Stimulated activated CD8-positive, alpha-beta memory T cell treated with anti-CD3 and anti-CD28 coated beads, Interleukin-4, amount 100 ng/mL, for 48 hours (primary cell): ENCODE measurements around the gene JAML.

Experiments
- DNase-seq: peaks from one replicate; pipeline ENCODE4 v3.0.0-alpha.2; 2020

The JAML gene

DNA sequence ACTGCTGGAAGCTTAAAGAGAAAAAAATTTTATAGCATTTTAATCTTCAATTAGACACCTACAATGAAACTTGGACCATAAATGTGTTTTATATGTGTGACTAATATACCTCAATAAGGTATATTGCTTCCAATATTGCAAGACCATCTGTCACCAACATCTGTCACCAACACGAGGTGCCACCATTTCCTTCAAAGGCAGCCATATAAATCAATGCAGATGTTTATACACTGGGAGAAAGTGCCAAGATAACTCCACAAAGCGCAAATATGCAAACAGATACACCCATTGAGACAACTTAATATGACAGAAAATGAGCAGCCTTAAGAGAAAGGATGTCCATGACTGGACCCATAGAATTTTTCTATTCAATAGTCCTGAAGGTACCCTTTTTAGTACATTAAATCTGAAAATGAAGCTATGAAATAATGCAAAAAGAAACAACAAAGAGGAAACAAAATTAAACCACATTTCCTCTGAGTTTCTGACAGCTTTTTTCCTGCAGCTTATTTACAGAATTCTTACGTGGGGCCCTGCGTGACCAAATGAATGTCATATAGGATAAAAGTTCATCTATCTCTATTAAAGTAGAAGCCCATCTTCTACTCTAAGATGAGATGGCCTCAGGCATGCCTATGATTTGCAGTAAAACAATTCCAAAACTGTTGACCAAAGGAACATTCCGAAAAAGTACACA is 14.8 kb upstream of the JAML start:
- no peak for DNase-seq

DNA sequence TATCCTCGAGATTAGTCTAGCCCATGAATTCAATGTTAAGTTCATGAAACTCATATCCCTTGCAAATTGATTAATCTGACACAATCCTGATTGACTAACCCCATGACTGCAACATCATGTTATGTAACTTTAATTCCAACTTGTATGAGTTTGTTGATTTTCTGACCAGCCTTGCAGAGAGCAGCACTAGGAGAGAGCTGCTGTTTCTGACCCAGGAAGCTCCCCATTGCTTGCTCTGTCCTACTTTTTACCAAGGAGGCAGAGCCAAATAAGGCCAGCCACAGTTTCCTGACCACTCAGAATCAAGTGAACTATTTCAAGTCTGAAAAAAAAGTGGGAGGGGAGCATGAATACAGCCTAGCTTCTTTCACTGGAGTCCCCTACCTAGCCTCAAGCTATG is 14.1 kb upstream of the JAML start:
- DNase-seq = no peak

DNA sequence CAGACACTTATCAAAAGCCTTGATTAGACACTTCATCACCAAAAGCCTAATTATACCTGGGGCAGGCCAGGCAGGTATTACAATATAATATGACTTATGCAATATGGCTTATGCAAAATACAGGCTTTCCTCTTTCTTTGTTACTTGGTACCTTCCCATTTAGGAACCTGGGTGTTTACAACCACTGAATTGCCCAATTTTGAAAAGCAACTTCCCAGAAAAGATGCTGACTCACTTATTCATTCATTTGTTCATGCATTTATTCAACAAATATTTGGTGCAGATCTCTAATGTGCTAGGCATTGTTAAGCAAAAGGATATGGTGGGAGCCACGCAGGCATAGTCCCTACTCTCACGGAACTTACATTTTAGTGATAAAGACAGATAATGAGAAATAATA is 13.6 kb upstream of the JAML start:
- DNase-seq = no peak

DNA sequence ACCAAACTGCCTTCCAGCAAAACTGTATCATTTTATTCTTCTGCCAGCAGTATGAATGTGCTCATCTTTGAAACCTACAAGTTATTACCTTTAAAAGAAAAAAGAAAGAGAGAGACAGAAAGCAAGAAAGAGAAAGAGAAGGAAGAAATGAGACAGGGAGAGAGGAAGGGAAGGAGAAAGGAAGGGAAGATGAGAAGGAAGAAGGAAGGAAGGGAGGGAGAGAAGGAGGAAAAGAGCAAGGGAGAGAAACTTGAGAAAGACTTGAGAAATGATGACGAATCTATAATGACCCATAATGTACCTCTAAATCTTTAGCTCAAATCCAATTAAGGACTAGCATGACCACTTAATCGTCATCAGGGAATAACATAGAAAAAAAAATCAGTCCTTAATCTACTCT is 11.4 kb upstream of the JAML start:
- DNase-seq = no peak

DNA sequence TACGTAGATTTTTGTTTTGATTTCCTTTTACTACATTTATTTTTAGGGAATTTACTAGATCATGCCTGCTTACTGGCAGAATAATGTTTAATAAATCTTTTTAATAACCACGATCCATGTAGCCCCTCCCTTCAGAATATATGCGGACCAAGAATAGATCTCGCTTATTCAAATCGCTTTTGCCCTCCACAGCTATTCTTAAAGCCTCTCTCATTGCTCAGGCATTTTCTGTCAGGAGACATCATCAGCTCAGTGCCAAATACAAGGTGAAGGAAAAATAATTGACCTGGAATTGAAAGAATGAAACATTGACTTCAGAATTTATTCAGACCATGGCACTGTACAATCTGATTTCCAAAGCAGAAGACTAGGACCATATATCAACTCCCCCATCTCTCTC is 10.0 kb upstream of the JAML start:
- DNase-seq = no peak

DNA sequence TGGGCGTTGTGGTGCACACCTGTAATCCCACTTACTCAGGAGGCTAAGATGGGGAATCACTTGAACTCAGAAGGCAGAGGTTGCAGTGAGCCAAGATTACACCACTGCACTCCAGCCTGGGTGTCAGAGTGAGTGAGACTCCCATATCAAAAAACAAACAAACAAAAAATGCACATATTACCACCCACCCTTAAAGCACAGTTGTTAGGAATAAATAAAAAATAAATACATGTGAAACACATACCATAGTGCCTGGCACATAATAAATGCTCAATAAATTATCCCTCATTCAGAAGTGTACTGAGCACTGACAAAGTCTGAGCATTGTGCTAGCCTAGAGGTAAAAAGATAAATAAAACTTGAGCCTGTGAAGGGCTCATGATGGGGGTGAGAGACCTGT is 9.0 kb upstream of the JAML start:
- DNase-seq = no peak

DNA sequence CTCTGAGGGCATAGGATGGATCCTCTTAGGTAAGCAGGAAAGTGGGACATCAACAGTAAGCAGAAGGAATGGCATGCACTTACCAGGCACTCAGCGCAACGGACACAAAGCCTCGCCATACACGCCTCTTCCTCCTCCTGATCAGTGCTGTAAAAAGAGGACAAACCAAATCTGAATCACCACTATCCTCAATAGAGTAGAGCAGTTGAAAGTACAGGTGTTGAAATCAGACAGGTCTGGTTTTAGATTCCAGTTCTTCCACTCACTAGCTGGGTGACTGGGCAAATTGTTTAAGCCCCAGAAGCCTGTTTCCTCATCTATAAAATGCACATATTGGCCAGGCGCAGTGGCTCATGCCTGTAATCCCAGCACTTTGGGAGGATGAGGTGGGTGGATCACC is 8.6 kb upstream of the JAML start:
- no peak for DNase-seq

DNA sequence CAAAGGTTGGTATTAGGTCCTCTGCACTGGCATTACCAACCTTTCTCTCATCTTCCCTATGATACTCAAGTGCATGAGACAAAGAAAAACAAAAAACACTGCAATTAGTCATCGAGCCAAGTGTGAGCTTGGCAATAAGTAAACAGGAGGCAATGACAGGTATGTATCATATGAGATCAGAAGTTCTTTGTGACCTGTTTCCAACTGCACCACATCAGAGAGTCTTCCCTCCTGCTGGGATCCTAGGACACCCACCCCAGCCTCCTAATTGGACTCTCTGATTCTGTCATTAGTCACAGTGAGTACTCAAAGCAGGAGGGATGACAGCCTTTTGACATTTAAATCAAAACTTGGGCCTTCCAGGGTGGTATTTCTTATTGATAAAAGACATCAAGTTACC is 7.8 kb upstream of the JAML start:
- DNase-seq = peak; percentile 64

DNA sequence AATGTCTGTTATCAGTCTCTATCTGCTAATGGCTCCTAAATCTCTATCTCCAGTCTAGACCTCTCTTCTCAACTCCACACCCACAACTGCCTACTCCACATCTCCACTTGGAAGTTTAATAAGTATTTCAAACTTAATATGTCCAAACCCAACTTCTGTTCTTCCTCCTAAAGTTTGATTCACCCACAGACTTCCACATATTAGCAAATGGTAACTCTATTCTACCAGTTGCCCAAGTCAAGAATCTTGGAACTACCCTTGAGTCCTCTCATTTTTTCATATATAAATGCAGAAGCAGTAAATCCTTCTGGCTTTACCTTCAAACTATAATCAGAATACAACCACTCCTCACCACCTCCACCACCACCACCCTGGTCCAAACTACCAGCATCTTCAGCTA is 6.7 kb upstream of the JAML start:
- DNase-seq = no peak

DNA sequence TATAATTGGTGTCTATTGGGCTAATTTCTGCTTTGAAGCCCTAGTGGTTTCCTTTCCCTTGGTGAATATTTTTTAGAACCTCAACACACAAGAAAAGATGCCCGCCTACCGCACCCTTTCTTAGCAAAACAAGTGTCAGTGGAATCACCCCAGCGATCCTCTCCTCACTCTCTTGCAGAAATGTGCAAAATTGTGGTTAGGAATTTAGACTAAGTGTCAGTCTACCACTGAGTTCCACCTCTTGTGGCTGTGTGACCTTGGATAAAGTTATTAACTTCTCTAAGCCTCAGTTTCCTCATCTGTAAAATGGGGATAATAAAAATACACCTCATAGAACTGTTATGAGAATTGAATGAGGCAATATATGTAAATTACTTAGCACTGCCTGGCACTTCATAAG is 5.3 kb upstream of the JAML start:
- no peak for DNase-seq

DNA sequence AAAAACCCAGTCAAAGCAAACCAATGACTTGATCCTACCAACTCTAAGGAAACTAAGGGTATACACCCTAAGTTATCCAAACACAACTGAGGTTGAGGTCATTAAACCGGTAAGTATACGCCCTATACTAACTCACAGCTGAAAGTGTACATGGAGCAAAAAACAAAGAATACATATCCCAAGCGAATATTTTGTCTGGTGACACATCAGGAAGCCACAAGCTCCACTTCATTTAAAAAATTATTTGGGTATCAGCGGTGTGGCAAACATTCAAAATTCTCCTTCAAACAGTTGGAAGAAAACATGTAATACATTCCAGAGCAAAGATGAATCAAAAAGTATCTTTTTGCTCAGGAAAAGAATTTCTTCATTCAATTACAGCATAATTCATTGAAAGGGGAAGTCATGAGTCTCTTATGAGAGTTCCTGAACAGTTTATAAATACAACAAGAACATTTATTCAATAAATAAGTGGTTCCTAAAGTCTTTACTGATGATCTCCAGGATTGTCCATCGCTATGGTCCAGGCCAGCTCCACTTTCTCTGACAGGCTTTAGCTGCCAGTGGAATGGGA is 4.5 kb upstream of the JAML start:
- no peak for DNase-seq

DNA sequence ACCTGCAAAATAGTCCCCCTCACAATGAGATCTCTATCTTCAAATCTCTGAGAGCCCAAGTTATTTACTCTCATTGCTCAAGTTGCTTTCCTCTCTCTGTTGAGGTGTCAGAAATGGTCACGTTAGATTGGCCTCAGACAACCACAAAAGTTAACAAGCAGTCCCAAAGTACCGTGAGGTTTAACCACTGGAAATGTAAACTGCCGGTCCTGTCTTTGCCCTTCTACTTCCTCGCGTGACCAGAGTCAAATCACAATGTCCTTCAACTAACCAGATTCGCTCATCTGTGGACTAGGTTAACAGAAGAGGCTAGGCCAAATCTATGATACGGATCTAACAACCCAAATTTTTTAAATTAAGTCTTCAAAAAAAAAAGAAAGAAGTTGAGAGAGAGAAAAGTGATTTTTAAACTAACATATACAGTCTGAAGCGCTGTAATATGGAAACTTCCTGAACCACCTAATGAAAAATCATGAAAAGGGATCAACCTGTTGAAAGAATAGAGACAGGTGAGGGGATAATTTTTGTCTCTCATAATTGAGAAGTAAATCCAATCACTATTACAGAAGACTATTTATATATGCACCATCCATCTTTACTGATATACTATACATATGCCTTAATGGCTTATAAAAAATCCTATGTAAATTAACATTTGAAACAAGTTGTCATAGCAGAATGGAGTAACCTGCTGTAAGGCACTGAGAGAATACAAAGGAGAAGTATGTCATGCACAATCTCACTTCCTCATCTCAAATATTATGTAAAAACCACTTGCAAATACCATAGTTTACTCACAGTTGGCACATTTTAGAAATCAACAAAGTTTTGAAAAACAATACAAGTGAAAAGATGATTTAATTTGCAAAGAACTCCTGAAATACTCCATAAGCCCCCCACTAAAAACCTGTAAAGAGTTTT is 3.3 kb upstream of the JAML start:
- no peak for DNase-seq

DNA sequence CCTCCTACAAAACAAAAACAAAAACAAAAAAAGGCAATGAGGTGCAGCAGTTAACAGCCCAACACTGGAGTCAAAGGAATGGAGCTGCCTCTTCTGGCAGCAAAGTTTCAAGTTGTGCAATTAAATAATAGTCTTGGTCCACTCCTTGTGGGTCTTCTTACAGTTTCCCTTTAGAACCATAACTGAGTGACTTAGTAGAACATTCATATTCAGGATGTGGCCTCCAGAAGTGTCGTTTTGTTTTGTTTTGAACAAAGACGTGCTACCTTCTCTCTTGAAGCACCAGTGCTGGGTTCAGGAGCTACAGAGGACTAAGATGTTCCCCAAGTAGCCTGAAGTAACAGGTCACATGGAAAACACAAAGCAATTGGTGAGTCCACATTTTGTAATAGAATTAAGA is 2.0 kb upstream of the JAML start:
- no peak for DNase-seq

DNA sequence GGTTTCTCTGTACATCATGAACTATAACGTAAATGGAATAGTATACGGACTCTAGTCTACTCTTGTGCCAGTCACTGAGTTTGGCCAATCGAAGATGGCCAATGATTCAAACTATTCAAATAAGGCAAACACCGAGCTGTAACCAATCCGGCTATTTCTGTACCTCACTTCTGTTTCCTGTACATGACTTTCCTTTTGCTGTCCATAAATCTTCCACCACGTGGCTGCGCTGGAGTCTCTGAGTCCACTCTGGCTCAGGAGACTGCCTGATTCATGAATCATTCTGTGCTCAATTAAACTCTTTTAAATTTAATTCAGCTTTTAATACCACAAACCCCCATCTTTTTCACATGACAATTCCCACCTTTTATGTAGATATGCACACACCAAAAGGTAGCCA is 1.5 kb upstream of the JAML start:
- DNase-seq = no peak

DNA sequence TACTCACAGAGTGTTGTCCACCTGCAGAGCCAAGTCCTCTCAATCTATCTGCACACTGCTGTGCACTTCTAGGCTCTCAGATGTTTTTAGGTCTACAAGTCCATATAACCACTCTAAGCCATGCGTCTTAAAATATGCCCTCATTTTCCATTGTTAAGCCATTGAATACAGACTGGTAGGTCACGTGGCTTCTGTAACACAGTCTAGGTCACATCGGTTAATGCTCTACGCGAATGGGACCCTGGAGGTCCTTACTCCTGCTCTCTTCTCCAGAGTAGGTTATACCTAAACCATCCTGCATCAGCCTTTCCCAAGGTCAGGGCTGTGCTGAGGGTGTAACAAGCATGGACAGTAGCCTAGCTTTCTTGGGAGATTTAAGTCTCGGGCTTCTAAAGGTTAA is 819 bp downstream of the JAML start:
- peak; percentile 59 for DNase-seq

DNA sequence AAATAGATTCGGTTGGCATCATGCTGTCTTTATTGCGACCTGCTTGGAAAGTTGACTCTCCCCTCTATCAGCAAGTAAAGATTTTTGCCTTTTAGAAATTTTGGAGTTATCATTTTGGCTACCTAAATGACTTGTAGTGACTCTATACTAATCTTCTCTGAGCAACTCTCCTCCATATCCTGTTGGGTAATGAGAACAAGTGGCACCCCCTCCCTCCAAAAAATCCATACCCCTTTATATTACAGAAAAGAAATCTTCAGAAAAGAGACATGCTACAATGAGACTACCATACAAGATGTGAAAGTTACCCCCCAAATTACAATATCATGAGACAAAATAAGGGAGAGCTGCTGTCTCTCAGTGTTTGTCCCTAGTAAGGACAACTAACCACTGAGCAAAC is 1.2 kb downstream of the JAML start:
- no peak for DNase-seq

DNA sequence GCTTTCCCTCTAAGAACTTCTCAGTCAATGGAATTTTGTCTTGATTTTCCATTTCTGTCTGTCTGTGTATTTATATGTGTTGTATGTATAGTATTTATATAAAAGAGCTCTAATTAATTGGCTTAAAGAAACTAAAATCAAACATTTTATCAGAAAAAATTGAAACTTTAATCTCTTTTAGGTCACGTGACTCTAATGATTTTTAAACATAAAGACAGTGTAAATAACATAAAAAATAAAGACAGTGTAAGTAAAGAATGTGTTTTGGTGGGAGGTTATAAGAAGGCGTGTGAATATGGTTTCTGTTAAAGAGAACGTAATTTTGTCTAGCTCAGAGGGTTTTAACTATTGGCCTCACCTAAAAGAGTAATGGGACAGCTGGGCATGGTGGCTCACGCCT is 2.4 kb downstream of the JAML start:
- DNase-seq = no peak

DNA sequence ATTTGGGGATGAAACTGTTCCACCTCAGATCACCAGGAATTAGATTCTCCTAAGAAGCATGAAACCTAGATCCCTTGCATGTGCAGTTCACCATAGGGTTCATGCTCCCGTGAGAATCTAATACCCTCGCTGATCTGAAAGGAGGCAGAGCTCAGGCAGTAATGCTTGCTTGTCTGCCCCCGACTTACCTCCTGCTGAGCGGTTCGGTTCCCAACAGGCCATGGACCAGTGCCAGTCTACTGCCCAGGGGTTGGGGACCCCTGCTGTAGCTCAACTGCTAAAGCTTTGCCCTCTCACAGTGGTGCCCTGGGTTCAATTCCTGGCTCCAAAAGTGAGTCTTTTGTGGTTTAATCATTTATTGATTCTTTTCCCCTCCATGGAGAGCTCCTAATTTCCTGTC is 3.4 kb downstream of the JAML start:
- DNase-seq = peak; percentile 65

DNA sequence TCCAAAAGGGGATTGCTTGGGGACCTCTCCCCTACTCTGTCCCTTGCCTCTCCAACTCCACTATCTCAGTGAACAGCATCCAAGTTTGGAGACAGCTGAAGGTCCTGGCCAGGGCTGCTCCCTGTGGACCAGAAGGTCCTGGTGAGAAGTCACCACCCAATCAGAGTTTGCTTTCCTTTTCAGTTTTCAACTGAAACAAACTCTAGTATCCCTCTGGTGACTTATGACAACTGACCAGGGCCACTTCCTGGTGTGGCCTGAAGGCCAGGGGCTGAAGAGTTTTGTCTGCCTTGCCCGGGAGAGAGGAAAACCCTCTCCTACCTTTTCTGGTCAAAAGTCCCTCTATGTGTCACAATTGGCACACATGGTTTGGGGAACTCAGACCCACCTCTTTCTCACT is 5.1 kb downstream of the JAML start:
- no peak for DNase-seq

DNA sequence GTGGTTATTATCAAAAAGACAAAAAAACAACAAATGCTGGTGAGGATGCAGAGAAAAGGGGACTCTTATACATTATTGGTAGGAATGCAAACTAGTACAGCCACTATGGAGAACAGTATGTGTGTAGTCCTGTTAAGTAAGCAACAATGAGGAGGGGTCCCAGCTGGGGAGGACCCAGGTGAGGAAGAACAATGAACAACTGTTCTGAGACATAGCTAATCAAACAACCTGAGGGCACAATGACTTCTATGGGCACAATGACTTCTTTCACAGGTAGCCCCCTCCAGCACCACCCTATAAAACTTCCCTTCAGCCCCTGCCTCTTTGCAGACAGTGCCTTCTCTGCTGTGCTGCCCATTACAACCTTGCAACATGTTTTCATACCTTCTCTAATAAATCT is 5.6 kb downstream of the JAML start:
- DNase-seq = no peak

DNA sequence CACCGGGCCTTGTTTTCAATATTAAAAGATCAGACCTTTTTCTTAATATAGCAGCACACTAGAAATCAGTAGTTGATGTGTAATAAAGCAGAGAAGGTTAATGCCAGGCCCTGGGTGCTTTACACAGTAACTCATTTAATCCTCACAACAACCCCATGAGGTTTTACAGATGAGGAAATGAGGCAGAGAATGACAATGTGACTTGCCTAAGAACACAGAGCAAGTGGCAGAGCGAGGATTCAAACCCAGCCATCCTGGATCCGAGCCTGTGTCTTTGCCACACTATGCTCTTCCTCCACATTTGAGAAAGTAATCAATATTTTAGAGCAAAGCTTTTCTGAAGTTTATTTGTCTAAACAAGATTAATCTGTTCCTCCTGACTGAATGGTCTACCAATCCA is 7.2 kb downstream of the JAML start:
- peak; percentile 59 for DNase-seq

DNA sequence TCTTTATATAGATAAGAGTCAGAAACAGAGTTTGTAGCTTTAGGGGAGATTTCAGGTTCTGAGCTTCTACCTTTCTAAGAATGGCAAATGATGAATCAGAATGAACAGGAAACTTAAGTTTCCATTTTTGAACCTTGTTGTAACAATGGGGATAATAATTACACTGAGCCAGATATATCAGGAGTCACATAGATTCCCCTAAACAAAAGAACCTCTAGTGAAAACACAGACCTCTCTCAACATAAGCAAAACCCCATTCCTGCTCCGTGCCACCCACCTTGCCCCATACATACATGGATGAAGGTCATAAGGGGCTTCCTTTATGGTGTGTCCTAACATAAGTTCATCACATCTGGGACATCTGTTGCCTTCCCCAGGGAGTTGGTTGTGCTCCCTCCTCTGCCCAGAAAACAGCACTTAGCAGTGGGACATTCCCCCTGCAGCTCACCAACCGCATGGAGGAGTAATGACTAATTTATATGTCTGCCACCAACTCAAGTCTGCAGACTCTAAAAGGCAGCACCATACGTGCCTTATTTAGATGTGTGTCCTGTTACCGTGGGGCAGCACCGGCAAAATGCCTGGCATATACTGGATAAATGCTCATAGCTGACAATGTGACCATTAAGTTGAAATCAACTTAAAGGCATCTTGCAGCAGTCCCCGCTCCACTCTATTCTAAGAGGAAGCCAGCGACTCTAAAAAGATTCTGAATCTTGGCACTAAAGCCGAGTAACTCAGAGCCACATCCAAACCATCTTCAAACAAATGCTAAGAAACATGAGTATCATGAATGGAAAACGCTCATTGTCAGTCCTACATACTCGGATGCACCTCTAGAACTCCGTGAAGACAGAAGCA is 8.0 kb downstream of the JAML start:
- peak; percentile 73 for DNase-seq

DNA sequence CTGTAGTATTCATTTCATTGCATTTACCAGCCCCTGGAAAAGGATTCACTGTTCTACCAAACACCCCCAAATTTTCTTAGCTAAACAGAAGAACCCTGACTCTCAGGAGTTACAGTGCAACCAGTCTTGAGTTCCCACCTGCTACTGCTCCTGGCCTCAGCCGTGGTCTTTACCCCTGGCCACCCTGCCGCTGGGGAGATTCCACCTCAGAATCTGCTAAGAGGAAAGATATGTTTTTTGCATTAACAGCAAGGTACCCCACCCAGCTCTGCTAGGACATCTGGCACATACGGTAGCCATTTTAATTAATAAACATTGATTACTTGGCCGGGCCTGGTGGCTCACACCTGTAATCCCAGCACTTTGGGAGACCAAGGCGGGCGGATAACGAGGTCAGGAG is 9.0 kb downstream of the JAML start:
- no peak for DNase-seq
